Astrocyte (in vitro differentiated cells and primary cell): ENCODE data around the gene POU3F1. TPM values are rescaled to one million over a fixed set of nuclear protein-coding genes. Genes with fewer than 3 reads are reported as not detected.

Source experiments
- DNase-seq: peaks from one replicate; pipeline ENCODE4 v3.0.0-alpha.2; 2010; ENCODE audit warnings: low read depth
- FAIRE-seq: peaks from 2 replicates; lab custom pipeline; 2011; peaks lifted over from hg19 to GRCh38; lab: Jason Lieb, UNC
- H2AFZ ChIP-seq: 2 replicates; pipeline ENCODE4 v1.6.0; 2012; ENCODE audit warnings: low read depth, low read length, inconsistent platforms
- H3K27ac ChIP-seq: 2 replicates; pipeline ENCODE4 v1.5.1; 2011; ENCODE audit warnings: low read depth, low read length, inconsistent platforms
- H3K27me3 ChIP-seq: 2 replicates; pipeline ENCODE4 v1.6.0; 2011; ENCODE audit warnings: low read length, inconsistent platforms; ENCODE audit not compliant: insufficient read depth
- H3K36me3 ChIP-seq: 2 replicates; pipeline ENCODE4 v1.5.1; 2011; ENCODE audit warnings: low read length, inconsistent platforms; ENCODE audit not compliant: insufficient read depth
- H3K4me1 ChIP-seq: 2 replicates; pipeline ENCODE4 v1.5.1; 2011; ENCODE audit warnings: low read length, inconsistent platforms; ENCODE audit not compliant: insufficient read depth
- H3K4me2 ChIP-seq: 2 replicates; pipeline ENCODE4 v1.6.0; 2012; ENCODE audit warnings: low read length, inconsistent platforms
- H3K4me3 ChIP-seq: 2 replicates; pipeline ENCODE4 v1.5.1; 2011; ENCODE audit warnings: low read depth, mild to moderate bottlenecking, low read length, inconsistent platforms; ENCODE audit not compliant: insufficient read depth
- H3K79me2 ChIP-seq: 2 replicates; pipeline ENCODE4 v1.6.0; 2012; ENCODE audit warnings: mild to moderate bottlenecking, low read length, inconsistent platforms; ENCODE audit not compliant: insufficient read depth
- H3K9ac ChIP-seq: 2 replicates; pipeline ENCODE4 v1.6.0; 2012; ENCODE audit warnings: mild to moderate bottlenecking, low read length, inconsistent platforms
- H3K9me3 ChIP-seq: 2 replicates; pipeline ENCODE4 v1.5.1; 2012; ENCODE audit warnings: low read depth, mild to moderate bottlenecking, low read length, inconsistent platforms; ENCODE audit not compliant: insufficient read depth
- H4K20me1 ChIP-seq: 2 replicates; pipeline ENCODE4 v1.6.0; 2012; ENCODE audit warnings: low read length, inconsistent platforms; ENCODE audit not compliant: insufficient read depth
- H3K27ac Mint-ChIP-seq: one replicate; pipeline ENCODE4 v1.8.0; 2021; ENCODE audit warnings: mild to moderate bottlenecking, mixed read lengths; ENCODE audit not compliant: unreplicated experiment
- H3K27me3 Mint-ChIP-seq: one replicate; pipeline ENCODE4 v1.8.0; 2021; ENCODE audit warnings: low read depth, mixed read lengths; ENCODE audit not compliant: unreplicated experiment
- H3K36me3 Mint-ChIP-seq: one replicate; pipeline ENCODE4 v1.8.0; 2021; ENCODE audit warnings: low read depth, mixed read lengths; ENCODE audit not compliant: unreplicated experiment
- H3K4me1 Mint-ChIP-seq: one replicate; pipeline ENCODE4 v1.8.0; 2021; ENCODE audit warnings: low read depth, mixed read lengths; ENCODE audit not compliant: unreplicated experiment
- H3K4me3 Mint-ChIP-seq: one replicate; pipeline ENCODE4 v1.8.0; 2021; ENCODE audit warnings: mild to moderate bottlenecking, moderate library complexity, mixed read lengths; ENCODE audit not compliant: unreplicated experiment
- H3K9me3 Mint-ChIP-seq: one replicate; pipeline ENCODE4 v1.8.0; 2021; ENCODE audit warnings: mild to moderate bottlenecking, mixed read lengths; ENCODE audit not compliant: unreplicated experiment
- CTCF ChIP-seq: IDR thresholded peaks from 2 replicates; pipeline ENCODE4 v1.5.1; 2011; ENCODE audit warnings: low read depth, mild to moderate bottlenecking, inconsistent platforms, low read length, moderate library complexity; ENCODE audit not compliant: insufficient read depth
- EZH2 ChIP-seq: IDR thresholded peaks from 2 replicates; pipeline ENCODE4 v1.6.1; 2012; ENCODE audit warnings: mild to moderate bottlenecking, low read length, inconsistent platforms; ENCODE audit not compliant: insufficient read depth
- total RNA-seq: library from RNA; stranded (reverse); gene quantifications from 2 replicates; pipeline ENCODE4 v1.2.1, GENCODE V29; 2021

Gene POU3F1
- total RNA-seq, 1 donor from 2014 or later: 2.3 TPM

GRCh38 chr1:38061883-38062328 is 15.3 kb upstream of the POU3F1 start:
- Histone ChIP-seq H4K20me1 (no peaks in the 10 kb centered on the region), H3K4me3 (no peak overlapping the region), H3K79me2 (no peaks in the 10 kb centered on the region), H3K9ac (no peak overlapping the region), H3K36me3 (no peaks in the 10 kb centered on the region), H2AFZ (no peak overlapping the region), H3K27ac (no peak overlapping the region), H3K4me1 (peaks cover 12% of the 10 kb centered on the region), H3K27me3 (no peaks in the 10 kb centered on the region), H3K4me2 (no peak overlapping the region), H3K9me3 (no peaks in the 10 kb centered on the region)
- no peak for TF ChIP-seq EZH2
- TF ChIP-seq CTCF: no peak
- FAIRE-seq (no peak), DNase-seq (no peak)
- peaks cover 9% of the 10 kb centered on the region for H3K36me3 Mint-ChIP-seq
- peaks cover 3% of the 10 kb centered on the region for H3K9me3 Mint-ChIP-seq
- no peak overlapping the region for H3K4me3 Mint-ChIP-seq
- H3K27me3 Mint-ChIP-seq: peaks cover 8% of the 10 kb centered on the region
- H3K4me1 Mint-ChIP-seq: peaks cover 28% of the 10 kb centered on the region
- H3K27ac Mint-ChIP-seq: no peak overlapping the region

GRCh38 chr1:38061290-38061689 is 14.7 kb upstream of the POU3F1 start:
- Mint-ChIP-seq H3K4me1 (peaks cover 28% of the 10 kb centered on the region), H3K4me3 (no peak overlapping the region), H3K27ac (no peak overlapping the region), H3K36me3 (peaks cover 9% of the 10 kb centered on the region), H3K9me3 (peaks cover 3% of the 10 kb centered on the region), H3K27me3 (peaks cover 8% of the 10 kb centered on the region)
- H2AFZ ChIP-seq: no peak overlapping the region
- DNase-seq: no peak
- H3K9me3 ChIP-seq: no peaks in the 10 kb centered on the region
- H4K20me1 ChIP-seq: no peaks in the 10 kb centered on the region
- TF ChIP-seq EZH2: no peak
- TF ChIP-seq CTCF: no peak
- FAIRE-seq: no peak
- no peaks in the 10 kb centered on the region for H3K27me3 ChIP-seq
- no peak overlapping the region for H3K27ac ChIP-seq
- H3K9ac ChIP-seq: no peak overlapping the region
- no peak overlapping the region for H3K4me3 ChIP-seq
- H3K4me1 ChIP-seq: peaks cover 12% of the 10 kb centered on the region
- H3K36me3 ChIP-seq: no peaks in the 10 kb centered on the region
- no peaks in the 10 kb centered on the region for H3K79me2 ChIP-seq
- no peak overlapping the region for H3K4me2 ChIP-seq

- Mint-ChIP-seq H3K27ac (no peak overlapping the region), H3K4me3 (no peak overlapping the region), H3K9me3 (peaks cover 3% of the 10 kb centered on the region), H3K36me3 (peaks cover 9% of the 10 kb centered on the region), H3K4me1 (peaks cover 30% of the 10 kb centered on the region), H3K27me3 (peaks cover 8% of the 10 kb centered on the region)
- no peak overlapping the region for H3K27ac ChIP-seq
- no peak for DNase-seq
- H4K20me1 ChIP-seq: no peaks in the 10 kb centered on the region
- H3K4me2 ChIP-seq: no peak overlapping the region
- no peak for FAIRE-seq
- H2AFZ ChIP-seq: no peak overlapping the region
- no peaks in the 10 kb centered on the region for H3K9me3 ChIP-seq
- H3K9ac ChIP-seq: no peak overlapping the region
- H3K4me1 ChIP-seq: peaks cover 15% of the 10 kb centered on the region
- no peaks in the 10 kb centered on the region for H3K27me3 ChIP-seq
- H3K4me3 ChIP-seq: no peak overlapping the region
- no peaks in the 10 kb centered on the region for H3K36me3 ChIP-seq
- TF ChIP-seq EZH2: no peak
- no peak for TF ChIP-seq CTCF
- no peaks in the 10 kb centered on the region for H3K79me2 ChIP-seq
Measured at GRCh38 chr1:38060498-38060897, 13.9 kb upstream of the POU3F1 start.
